ENCODE data around the gene PCNX1.
"Not testable (repeated sequence)": the region's sequence is repeated elsewhere in the genome, so short reads cannot be mapped to it uniquely, and the experiment has no call there.

PCNX1 gene

DNA sequence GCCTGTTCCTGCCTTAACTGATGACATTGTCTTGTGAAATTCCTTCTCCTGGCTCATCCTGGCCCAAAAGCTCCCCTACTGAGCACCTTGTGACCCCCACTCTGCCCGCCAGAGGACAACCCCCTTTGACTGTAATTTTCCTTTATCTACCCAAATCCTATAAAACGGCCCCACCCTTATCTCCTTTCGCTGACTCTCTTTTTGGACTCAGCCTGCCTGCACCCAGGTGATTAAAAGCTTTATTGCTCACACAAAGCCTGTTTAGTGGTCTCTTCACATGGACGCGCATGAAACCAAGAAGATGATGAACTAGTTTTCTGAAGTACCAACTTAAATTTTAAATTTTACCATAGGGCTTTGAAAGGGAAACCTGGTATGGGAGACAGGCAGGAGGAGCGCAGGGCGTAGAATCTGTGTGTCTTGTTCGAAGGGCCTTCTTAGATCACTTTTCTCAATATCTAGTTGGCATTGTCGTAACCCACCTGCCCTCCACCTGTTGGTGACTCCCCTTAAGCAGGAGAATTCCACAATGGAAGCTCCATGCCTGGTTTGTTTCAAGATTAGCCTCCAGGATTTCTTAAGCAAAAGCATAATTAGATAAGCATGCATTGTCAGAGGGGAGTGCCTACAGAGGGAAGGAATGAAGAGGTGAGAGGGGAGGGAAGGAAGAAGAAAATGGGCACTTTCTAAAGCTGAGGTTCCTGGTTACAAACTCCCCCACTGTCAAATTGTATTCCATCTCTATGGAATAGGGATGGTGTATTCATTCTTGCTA lies 222.6 kb downstream of the PCNX1 start:
- DNase-seq = not testable (repeated sequence)

DNA sequence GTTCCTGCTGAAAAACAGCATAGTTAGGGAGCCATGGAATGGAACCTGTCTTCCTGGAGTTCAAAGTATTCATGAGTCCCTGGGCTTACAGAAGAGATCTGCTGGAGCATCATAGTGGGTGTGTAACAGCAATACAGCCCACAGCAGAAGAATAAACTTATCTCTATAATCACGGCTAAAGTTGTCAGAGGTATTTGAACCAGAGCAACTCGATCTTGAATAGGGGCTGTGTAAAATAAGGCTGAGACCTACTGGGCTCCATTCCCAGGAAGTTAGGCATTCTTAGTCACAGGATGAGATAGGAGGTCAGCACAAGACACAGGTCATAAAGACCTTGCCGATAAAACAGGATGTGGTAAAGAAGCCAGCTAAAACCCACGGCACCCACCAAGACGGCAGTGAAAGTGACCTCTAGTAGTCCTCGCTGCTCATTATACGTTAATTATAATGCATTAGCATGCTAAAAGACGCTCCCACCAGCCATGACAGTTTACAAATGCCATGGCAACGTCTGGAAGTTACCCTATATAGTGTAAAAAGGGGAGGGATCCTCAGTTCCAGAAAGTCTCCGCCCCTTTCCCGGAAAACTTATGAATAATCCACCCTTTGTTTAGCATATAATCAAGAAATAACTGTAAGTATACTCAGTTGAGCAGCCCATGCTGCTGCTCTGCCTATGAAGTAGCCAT lies 223.4 kb downstream of the PCNX1 start:
- peak in 1 of 5 experiments; percentile 37 for DNase-seq

DNA sequence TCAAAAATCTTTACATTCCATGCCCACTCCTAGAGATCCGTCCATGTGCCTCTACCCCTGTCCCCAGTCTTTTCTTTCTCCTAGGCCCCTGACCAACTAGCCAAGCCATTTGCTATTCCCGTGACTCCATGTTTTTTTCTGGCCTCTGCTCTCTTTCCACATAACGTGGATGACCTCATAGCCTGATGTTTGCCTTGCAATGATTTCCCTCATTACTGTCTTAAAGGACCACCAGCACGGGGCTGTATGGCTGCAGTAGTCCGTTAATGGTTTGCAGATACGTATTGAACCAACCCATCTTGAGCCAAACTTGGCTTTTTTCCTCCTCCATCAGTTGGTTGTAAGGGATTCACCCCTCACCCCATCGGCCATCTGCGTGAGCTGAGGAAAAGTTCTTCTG lies 226.0 kb downstream of the PCNX1 start:
- DNase-seq = no peak

DNA sequence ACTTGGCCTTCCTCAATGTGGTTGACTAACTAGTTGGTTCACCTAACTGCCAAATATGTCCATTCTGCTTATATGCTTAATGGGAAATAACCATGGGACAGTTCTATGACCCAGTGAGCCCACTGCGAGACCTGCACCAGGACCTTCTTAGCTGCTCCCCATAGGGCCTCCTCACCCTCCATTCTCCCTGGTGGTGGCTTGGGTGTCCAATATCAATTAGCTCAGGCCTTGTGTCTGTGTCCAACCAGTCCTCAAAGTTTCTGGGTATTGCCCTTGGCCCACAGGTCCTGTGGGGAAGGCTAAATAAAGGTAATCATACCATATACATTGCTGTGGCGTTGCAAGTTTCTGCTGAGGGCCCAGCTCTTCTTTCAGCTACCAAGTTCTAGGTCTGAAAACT lies 228.2 kb downstream of the PCNX1 start:
- DNase-seq = no peak

DNA sequence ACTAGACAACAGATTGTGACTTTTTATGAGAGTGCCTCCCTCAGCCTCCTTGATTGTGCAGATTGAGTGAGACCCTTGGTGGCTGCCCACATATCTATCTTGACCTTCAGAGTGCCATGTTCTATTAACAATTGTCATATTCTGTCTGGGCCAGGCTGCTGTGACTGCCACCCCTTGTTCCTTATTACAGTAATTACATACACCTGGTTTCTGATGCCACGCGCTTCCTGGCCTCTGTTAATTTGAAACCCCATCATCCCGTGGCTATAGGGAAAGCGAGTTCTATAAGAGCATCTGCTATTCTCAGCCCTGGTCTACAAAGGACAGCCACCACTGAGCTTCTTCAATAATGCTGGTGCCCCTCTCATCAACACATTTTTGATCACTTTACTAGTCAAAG lies 228.7 kb downstream of the PCNX1 start:
- DNase-seq = no peak

DNA sequence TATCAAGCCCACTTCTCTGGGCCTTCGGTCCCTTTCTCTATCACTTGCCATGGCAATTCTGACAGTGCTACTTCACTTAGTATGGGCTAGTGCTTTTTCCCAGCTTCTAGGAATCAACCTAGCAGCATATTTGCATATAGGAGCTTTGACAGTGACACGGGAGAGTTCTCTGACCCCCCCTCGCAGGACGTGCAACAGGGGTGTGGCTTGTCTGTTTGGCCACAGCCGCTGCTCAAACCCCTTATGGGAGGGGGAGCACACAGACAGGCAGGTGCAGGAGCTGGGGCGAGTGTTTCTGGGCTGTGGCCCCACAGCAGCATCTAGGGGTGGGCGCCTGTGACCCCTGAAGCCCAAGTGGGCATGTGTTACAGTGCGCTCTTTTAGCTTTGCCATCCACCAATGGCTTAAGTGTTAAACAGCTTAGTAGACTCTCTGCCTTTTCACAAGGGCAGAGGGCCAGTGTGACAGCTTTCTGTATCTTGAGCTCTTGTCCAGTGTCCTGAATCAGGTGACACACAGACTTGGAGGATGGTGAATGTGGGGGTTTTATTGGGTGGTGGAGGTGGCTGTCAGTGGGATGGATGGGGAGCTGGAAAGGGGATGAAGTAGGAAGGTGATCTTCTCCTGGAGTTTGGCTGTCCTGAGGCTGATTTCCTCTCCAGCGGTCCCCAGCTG lies 229.3 kb downstream of the PCNX1 start:
- DNase-seq = no peak

DNA sequence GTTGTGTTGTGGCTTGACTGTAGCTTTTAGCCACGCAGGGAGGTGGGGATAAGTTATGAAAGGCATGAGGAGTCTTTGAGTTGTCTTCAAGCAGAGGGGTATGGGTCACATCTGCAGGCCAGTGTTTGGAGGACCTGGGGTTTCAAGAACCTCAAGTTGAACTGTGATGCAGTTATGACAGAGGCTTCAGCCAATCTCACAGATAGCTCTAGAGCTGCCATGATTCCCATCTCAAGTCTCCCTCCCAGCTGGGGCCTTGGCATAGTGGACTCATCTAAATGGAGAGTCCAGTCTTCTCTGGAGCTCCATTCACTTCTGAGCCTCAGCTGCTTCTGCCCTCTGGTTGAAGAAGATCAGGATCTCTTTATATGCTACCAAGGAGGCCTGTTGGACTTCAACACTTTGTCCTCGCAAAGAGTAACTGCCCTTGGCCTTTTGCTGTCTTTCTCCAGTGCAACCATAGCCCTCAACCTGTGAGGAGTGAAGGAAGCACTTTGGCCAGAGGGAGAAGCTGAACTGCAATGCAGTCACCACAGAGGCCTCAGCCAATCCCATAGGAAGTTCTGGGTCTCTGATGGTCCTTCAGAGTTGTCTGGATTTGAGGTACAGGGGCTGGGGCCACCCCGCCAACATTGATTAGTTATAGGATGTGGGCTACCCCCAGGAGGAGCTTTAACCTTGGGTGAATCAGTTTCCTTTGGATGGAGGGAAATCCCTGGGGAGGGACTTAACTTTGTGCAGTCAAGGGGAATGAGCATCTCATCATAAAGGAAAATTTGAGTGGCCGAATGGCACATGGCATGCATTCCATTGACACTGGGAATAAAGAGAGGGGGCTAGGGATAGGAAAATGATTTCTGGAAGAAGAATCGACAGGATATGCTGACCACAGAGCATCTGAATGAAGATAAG lies 230.5 kb downstream of the PCNX1 start:
- DNase-seq = no peak

DNA sequence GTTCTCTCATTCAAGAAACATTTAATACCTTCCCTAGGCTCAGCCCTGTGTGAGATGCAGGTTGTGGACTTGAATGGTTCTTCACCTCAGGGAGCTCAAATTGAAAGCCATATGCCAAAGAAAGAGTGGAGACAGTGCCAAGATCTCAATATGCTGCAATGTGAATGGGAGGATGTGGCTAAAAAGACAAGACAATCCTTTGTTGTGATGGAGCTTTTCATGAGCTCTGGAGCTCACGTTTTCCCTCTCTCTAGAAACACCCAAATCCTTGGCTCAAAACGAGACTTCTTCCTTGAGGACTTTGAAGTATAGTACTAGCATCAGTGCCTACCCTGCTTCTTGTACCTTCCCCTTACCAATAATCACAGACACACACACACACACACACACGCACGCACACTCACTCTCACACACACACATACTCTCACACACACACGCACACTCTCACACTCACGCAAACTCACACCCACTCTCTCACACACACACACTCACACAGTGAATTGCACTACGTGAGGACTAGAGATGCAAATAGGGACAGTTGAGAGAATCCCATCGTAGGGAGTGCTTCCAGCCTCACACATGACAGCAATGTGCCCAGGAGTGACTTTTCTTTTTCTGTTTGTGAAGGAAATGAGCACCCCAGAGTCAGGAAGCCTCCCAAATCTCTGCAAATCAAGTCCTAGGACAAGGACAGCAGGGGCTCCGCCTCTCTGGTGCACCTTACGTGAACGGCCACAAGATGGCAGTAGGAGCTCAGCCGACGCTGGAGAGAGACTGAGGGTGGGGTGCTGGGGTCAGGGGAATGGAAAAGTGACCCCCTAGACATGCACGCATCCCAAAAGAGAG lies 231.4 kb downstream of the PCNX1 start:
- peak; percentile 23 to 61 (median 40) for DNase-seq

DNA sequence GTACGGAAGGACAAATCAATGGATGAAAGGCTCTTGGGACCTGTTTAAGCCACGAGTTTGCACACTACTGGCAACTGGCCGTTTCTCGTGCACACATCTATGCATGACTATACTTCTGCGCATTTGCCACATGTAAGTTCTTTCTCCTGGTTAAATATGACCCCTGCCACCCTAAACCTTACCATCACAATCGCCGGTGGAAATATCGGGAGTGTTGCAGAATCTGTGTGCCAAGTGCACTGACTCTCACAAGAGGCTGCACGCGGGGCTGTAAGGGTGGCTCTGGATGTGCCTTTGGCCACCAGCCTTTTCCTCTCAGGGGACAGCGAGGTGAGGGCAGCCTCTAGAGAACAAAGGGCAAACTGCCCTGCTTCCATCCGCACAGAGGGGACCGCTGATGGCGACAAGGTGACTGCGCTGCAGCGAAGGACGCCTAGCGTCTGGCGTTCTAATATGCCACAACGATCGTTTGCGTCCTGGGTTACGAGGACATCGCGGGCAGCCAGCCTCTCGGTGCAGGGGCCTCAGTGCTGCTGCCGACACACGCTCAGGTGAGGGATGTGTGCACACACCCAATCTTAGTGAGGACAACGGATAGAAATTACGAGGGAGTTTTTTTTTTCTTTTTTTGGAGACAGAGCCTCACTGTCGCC lies 232.2 kb downstream of the PCNX1 start:
- DNase-seq = no peak

DNA sequence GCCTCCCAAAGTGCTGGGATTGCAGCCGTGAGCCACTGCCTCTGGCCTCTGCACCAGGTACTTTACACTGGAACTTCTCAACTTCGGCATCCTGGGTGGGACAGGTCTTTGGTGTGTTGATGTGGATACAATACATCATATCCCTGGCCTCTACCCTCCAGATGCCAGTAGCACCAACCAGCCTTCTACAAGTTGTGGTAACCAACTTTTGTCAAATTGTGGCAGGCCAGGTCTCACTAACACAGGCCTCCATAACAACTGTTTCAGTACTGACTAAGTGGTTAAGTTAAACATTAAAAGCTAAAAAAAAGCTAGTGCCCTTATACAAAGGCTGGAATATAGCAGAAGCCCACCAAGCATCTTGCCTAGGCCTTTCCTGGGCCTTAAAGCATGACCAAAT lies 232.9 kb downstream of the PCNX1 start:
- DNase-seq = peak in 1 of 5 experiments; percentile 59

DNA sequence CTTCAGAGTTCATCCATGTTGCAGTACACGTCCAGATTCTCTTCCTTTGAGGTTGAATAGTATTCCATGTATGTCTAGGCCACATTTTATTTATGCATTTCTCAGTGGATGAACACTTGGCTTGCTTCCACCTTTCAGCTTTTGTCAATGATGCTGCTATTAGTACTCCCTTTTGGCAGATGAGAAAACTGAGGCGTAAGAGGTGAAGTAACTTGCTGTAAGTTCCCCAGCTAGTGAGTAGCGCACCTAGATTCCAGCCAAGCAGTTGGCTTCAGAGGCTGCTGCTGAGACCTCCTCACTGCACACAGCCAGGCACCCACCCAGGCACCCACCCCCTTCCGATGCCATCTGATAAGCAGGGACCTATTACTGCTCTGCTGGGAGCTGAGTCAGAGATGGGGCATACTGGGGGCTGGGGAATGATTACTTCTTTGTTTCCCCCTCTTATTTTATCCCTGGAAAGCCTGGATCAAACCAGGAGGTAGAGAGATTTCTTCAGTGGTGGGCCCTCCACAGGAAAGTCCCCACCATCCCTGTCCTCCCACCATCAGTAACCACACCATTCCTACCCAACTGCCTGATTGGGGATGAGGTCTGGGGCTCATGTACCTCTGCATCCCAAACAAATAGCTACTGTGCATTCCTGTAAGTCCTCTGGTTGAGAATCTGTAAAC lies 234.6 kb downstream of the PCNX1 start:
- peak in 1 of 5 experiments; percentile 35 for DNase-seq

DNA sequence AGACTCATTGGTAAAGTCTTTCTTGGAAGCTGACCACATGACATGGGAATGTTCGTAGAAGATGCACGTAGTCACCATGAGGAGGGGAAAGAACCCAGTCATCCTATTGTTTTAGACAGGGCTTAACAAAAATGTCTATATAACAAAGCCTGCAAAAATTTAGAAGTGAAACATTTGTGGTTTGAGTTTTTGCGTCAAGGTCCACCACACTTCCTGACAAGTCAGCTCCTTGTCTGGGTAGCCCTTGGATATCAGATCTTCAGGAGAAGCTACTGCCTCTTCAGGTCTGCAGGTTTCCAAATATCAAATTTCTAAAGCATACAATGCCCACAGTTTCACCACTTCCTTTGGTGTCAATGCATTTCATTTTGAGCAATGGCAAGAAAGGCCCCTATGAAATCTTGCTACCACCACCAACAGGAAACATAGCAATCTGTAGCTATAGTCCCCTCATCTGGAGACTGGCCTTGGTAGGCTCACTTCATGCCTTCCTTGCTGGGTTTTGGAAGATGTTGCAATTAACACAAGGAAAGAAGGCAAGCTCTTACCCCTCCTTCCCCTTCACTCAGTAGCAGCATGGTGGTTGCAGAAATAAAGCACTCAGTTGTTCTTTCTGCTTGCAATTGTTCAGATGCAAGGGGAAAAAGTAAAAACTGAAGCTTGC lies 235.2 kb downstream of the PCNX1 start:
- DNase-seq = peak in 2 of 5 experiments; percentile 73 to 98

DNA sequence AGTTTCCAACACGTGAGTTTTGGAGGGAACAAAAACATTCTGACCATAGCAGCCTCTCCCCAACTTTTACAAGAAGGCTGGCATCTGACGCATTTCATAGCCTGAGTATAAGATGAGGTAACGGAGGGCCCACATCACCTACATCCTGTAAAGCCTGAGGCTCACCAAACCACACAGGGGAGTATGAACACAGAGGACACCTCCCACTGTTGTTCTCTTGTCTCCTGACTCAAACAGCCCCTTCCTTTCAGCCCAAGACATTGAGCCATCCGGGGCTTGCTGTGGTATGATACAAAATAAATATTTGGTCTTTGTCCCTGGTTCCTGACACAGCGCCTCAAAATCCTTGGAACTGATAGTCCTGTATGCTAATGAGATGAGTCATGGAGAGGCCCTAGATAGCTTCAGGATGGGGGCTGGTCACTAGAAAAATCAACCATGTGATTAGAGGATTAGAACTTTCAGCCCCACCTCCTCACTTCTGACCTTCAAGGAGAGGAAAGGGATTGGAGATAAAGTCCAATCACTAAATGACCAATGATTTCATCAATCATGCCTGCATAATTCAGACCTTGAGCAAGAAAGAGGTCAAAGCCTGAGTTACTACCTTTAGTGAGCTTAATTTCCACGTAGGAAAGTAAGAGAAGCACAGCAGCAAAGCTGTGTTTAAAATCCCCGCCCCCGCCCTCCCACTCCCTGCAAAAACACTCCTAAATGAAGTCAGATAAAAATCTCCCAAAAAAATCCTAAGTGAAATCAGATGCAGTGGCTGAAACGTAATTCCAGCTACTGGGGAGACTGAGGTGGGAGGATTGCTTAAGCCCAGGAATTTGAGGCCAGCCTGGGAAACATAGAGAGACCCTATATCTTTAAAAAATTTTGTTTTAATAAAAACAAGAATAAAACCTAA lies 236.4 kb downstream of the PCNX1 start:
- peak in 2 of 5 experiments; percentile 72 to 97 for DNase-seq

DNA sequence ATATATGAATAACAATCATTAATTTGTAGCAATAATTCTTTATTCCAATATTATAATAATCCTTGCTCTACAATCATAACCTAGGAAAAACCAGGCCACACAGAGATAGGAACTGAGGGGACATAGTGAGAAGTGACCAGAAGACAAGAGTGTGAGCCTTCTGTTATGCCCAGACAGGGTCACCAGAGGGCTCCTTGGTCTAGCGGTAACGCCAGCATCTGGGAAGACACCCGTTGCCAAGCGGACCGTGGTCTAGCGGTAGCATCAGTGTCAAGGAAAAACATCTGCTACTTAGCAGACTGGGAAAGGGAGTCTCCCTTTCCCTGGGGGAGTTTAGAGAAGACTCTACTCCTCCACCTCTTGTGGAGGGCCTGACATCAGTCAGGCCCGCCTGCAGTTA lies 240.1 kb downstream of the PCNX1 start:
- DNase-seq = not testable (repeated sequence)

DNA sequence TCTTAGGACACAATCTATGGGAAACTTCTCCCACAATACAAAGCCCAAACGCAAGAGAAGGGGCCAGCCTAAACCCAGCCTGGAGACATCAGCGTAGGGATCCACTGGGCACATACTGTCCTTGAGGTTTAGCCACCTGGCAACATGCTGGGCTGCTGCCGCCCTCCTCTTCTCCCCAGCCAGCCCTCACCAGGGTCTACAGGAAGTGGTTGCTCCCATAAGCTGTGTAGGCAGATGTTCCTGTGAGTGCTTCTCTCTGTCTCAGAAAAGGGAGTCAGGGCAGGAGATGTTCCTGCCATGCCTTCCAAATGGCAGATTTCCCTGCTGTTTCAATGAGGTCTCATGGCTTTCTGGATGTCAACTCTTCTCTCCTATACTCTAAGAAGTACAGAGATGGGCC lies 241.4 kb downstream of the PCNX1 start:
- no peak for DNase-seq

DNA sequence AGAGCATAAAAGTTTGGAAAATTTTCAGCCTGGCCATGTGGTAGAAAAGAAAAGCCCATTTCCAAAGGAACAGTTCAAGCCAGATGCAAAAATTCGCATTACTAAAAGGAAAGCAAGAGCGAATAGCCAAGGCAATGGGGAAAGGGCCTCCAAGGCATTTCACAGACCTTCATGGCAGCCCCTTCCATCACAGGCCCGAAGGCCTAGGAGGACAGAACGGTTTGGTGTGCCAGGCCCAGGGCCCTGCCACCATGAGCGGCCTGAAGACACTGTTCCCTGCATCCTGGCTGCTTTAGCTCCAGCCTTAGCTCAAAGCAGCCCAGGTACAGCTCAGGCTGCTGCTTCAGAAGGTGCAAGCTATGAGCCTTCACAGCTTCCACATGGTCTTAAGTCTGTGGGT lies 243.5 kb downstream of the PCNX1 start:
- no peak for DNase-seq

DNA sequence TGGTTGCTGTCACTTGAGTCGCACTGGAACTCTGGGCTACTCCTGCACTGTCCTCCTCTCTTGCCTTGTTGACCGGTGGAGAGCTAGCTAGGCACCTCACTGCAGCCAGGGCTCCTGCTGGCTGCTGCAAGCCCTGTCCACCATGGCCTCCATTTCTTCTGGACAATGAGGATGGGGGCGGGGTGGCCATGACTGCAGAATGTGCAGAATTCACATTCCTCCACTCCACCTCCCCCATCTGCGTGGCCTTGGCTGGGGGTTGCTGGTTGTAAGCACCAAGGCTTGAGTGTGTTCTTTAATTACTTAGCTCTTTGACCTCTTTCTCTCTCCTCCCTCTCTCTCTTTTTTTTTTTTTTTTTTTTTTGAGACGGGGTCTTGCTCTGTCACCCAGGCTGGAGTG lies 248.5 kb downstream of the PCNX1 start:
- no peak for DNase-seq

DNA sequence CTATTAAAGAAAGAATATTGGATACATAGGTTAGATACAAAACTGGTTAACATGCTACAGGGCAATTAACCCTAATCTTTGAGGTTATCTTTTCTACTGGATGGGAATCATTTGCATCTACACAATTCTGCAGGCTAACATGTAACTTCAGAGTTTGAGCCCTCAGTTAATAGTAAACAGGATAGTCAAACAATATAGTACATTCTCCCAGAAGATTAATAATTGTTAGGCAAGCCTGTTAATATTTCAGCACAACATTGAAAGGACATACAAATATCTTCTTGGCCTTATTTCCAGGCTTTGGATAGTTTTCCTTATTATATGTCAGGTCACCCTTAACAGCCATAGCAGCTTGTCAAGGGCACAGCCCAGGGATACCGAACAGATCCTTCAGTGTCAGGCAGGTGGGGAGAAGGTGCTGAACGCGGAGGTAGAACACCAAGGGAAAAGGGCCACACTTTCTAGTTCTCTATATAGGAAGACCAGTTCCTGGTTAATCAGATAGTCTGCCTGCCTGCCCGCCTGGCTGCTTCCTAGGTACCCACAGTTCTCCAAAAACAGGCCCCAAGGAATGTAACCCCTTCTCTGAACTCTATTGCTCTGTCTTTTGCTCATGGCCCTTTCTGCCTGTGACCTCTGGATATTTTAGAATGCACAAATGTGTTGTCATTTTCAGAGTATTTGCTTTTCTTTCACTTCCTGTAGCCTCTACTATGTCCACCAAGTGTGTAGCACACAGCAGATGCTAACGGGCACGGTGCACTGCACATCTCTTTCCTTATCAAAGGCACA lies 256.0 kb downstream of the PCNX1 start:
- no peak for DNase-seq

All from T-helper 2 cell (primary cell).